GM18511 (cell line): ENCODE measurements around the gene PRDM5.
A peak's percentile ranks its signal among the peaks of the same experiment; 100 is the strongest.

Source experiments
- ATAC-seq: cut with Tn5 transposase; IDR thresholded peaks from one replicate; pipeline ENCODE4 v1.9.1; 2021; ENCODE audit warnings: mild to moderate bottlenecking, moderate library complexity; ENCODE audit not compliant: unreplicated experiment

The PRDM5 gene

DNA sequence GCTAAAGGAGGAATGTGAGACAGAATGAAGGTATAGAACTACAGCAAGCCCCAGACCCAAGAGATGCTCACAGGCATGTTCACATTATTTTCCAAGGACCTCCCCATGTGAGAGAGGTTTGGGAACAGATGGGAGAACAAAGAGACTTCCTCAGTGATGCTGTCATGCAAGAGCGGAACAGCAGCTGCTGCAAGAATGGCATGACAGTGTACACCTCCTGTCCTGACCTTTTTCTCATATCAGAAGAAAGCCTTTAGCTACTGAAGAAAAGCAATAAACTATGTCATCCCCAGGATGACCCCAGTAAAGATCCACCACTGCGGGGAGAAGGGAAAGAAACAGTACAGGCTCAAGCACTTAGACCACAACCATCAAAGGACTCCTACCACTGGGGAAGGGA, 7.2 kb downstream of the PRDM5 start:
- ATAC-seq, result no peak

DNA sequence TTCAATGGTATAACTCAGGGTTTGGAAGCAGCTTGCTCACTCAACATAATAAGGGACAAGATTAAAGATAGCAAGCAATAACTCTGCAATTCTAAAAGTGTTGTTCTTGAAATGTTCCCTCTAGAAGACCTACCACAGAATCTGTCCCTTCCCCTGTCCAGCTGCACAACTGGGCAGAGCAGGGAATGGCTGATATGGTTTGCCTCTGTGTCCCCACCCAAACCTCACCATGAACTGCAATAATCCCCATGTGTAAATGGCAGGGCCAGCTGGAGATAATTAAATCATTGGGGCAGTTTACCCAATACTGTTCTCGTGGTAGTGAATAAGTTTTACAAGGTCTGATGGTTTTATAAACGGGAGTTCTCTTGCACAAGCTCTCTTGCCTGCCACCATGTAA, 19.1 kb downstream of the PRDM5 start:
- ATAC-seq, result no peak

DNA sequence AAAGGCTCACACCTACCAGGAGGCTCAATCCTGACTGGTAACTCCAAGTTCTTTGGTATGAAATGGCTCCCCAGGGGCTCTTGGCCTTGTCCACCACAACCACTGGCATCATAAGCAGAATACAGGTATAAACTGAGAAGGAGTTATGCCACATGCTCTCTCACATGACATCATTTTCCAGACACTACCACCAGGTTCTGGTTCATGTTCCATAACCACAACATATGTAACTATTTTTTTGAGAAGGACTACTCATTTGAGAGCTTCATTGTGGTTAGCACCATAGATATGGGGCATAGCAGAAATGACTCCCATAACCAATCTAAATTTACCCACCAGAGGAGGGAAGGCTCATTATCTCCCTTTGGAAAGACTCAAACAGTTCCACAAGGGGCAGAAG, 19.6 kb downstream of the PRDM5 start:
- ATAC-seq, result no peak

DNA sequence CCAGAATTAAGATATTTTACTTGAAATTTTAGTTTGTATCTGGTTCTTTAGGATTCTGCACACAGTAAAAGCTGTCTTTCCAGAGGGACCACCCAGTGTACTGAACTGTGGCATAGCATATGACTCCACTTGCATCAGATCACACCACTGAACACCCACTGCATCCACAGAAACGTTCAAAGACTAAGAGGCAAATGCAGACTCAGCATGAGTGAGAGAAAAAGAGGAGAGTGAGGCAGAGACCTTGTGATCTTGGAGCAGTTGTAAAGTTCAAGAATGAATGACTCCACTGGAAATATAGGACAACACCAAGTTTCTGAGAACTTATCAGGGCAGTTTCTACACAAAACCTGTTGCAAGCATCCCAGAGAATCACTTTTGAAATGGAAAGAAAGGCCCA, 20.8 kb downstream of the PRDM5 start:
- ATAC-seq, result no peak

DNA sequence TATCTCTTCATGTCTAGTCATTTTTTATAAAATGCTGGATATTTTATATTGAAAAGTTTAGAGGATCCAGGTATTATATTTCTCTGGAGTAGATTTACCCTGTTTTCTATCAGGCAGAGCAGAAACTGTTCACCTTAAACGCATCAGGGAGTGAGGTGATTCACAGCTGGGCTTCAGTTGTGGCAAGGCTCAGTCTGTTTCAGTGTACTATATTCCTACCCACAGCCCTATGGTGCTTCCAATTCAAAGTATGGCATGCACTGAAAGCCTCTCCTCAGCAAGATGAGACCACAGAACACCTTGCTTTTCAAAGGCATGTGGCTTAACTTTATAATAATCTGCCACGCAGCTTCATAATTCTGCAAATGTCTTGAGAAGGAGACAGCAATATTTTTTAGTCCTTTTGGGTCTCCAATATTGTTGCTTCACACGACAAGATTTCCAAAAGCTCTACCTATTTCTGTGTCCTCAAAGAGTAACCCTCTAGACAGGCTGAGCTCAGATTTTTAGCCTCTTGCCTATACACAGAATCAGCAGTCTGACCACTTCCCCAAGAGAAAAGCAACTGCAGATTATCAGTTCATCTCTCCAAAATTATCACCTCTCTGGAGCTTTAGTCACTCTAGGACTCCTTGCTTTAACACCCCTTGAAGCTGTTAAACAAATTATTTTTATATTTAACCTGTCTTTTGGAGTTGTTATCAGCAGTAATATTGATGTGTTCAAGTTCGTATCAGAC, 24.4 kb downstream of the PRDM5 start:
- no peak for ATAC-seq

DNA sequence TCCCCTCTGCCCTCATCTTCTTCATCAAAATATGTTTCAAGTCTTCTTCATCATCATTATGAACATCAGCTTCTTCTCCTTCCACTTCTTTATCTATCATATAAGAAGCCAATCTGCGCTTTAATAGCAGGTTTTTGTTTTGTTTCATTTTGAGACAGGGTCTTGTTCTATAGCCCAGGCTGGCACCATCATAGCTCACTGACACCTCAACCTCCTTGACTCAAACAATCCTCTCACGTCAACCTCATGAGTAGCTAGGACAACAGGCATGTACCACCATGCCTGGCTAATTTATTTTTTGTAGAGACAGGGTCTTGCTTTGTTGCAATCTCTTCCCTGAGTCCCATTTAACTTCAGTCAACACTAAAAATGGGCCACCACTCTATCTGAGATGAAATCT, 27.0 kb downstream of the PRDM5 start:
- no peak for ATAC-seq

DNA sequence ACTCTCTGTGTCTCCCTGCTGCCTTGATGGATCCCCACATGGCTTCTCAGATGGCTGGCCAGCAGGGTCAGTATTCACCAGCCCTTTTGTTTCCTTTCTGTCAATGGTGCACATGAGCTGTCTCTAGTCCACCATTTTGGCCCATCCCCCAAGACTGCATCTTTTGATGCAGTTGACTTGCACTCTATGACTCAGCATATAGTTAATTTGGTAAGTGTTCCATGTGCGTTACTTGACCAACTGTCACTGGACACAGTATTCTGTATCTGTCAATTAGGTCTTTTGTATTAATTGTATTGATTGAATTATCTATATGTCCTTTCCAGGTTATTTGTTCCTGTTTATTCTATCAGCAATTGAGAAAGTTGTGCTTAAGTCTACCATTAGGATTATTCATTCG, 29.2 kb downstream of the PRDM5 start:
- ATAC-seq, result no peak

DNA sequence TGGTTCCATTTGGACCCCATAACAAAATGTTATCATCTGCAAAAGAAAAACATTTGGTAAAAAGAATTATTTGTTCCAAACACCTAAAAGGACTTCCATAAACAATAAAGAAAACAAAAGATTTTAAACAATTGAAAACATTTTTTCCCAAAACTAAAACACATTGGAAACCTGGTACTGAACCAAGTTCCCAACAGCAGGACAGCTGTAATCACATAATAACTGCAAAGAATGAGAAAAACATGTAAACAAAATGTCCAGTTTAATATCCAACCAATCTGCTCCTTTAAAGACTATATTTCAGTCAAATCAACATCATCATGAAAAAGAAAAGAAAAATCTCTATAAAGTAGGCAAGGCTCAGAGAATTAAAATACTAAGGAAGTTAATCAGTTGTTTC, 36.3 kb downstream of the PRDM5 start:
- no peak for ATAC-seq

DNA sequence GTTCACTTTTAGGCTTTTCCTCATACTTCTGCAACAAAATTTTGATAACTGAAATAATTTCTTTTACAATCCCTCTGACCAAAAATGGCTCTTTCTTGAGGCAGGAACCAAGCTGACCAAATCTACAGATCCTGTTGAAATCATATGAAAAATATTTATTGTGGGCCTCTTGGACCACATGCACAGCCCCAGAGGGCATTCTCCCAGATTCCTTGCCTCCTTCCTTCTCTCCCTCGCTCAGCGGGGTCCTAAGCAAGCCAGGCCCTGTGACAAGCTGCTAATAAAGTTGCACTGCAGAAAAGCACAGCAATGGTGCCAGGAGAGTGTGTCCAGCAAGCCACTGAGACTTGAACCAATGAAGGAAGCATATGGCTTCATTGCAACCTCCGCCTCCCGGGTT, 40.7 kb downstream of the PRDM5 start:
- ATAC-seq, result no peak

DNA sequence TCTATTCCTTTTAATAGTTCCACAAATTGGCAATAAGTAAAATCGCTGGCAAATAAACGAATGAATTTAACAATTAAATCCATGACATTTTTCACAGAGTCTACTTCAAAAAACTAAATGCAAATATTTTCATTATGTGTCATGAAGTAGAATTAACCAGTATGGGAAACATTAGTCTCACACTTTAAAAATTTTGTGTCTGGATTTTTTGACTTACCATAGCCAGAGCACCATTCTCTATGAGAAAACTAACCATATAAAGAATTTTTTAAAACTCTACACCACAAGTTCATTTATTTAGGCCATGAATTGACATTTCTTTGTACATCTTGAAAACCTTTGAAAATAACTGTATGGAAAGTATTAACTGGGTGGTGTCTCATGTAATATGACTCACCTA, 41.2 kb downstream of the PRDM5 start:
- ATAC-seq, result no peak

DNA sequence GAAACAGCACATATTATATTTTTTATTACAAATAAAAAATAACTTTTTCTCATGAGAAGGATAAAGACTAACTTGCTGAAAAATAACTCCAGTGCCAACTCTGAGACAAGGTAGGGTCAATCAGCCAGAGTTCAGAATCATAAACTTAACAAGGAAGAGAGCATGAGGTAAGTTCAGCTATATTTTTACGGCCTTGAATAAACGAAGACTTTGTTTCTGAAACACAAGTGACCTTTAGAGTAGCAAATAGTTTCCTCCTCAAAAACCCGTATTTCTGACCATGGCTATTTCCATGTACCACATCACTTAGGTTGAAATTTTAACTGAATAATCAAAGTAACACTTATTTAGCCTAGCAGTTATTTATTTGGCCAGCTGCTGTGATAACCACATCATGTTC, 45.5 kb downstream of the PRDM5 start:
- ATAC-seq, result no peak

DNA sequence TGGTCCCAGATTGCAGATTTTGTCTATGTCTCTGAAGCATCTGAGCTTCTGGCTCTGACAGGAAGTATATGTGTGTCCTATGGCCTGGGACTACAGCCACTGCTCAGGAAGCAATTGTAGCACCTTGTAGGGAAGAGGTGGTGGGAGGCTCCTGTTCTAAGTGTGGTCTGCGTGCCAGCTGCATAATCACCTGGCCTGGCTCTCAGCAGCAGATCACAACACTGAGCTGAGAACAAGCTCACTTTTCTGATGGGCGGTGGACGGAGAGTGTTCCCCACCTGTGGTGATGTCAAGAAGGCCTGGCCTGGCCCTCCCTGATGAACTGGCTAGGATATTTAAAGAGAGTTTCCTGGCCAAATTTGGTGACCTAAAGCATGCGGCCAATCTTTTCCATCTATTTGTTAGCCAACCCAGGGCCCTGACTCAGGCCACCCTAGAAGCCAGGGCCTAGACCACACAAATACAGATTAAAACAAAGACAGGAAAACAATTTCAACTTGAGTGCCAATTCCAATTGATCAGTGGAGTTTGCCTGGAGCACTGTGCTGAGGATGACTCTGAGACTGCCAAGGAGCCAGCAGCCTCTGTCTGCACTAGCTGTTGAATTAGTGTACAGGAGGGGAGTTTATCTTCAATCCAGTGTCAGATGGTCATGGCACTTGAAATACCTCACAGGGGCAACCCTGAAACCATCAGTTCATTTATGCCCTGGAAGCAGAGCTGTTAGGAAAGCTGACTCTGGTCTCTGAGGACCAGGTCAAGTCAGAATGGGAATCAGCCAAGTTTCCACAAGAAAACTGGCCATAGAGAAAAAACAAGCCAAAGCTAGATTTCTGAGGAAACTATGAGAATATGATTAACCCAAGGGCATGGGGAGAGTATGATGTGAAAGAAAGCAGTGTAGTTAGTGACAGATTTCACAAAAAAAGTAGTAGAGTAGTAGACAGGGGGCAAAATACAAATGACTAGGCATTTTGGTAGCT, 47.4 kb downstream of the PRDM5 start:
- no peak for ATAC-seq

DNA sequence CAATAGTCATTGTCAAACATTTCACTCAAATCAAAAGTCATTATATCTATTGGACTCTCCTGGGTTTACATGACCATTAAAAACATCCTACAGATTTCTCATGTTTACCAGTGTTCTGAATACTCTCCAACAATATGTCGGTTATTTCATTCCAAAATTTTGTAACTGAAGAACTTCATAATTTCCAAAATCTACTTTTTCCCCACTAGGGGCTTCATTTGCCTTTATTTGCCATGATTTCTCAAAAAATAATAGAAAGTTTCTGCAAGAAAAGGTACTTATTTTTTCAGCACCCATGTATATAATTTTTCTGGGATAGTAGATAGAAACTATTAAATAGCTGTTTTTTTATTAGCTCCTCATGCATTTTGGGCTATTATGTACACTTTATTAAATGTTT, 49.0 kb downstream of the PRDM5 start:
- ATAC-seq, result no peak

DNA sequence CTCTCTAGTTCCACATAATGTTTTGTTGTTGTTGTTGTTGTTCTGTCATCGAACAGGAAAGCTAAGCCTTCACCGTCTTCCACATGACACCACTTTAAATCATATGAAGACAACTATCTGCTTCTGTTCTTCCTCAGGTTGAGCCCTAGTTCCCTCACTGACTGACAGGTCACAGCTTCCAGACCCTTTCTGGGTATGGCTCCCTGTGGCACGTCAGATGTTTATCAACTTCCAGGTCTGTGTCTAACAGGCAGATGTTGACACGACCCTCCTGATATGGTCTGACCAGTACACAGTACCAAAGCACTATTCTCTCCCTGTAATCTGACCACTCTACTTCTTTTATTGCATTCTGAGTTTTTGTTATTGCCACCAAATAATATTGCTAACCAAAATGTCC, 51.4 kb downstream of the PRDM5 start:
- ATAC-seq, result no peak

DNA sequence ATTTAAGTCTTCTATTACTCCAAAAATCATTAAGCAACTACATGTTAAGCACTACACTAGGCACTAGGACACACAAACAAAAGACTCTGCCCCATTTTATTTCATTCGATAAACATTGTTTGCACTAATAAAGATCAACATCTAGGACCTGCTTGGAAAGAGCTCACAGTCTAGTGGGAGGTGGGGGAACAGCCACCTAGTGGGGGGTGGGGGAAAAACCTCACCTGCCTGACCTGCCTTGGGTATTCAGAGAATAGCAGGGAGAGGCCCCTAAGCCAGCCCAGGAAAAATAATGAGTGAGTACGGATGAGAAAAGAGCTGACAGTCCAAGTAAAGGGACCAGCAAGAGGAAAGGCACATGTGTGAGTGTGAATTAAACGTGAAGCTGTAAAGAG, 52.2 kb downstream of the PRDM5 start:
- no peak for ATAC-seq

DNA sequence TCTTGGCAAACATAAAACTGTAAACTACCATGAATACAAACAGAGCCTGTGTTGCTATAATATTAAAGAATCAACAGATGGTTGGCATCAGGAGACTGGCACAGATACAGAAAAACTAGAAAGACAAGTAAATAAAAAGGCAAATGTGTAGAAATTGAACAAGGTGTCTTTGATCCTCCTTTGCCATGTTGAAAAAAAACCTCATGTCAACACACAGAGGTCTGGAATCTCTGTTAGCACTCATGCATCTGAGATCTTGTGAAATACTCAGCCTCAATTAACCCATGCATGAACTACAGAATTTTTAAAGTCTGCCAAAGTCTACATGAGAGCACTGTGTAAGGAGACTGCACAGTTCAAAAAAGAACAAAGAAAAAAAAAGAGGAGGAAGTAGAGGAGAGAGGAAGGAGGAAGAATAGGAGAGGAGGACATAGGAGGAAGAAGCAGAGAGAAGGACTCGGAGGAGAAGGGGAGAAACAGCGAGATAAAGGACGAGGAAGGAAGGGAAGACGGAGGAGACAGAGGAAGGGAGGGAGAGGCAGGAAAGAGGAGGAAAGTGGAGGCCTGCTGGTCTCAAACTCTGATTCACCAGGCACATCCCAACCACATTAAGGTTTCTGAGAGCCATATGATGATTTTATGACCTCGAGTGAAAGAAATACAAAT, 52.8 kb downstream of the PRDM5 start:
- no peak for ATAC-seq

DNA sequence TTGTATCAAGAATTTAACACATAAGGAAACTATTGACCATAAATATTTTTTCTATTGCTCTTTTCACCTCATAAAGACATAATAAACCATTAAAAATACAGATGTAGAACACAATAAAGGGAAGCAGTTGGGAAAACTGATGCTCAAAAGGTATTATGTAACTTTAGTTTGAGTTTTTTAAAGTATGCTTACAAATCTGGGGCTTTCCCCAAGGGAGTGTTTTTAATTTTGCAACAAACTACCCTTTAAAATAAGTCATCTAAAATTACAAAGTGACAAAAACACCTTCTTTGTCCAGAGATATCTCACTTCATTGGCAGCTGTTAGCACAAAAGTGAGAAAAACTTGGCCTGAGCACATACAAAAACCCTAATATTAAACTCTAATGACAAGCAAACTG, 55.0 kb downstream of the PRDM5 start:
- ATAC-seq, result no peak

DNA sequence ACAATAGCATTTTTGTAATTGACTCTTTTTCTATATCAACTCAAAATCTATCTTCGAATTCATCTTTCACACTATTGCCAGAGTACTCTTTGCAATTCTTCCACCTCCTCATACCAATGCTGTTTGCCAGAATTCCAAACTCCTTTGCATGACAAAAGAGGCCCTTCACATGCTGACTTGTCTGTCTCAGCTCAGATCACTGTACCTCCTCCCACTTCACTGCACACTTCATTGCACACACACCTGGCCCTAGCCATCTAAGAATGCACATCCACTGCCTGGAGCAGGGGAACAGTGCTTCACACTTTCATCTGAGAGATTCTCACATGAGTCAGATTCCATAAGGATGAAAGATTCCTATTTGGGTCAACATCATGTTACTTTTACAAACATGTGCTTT, 56.5 kb downstream of the PRDM5 start:
- ATAC-seq, result peak; percentile 85

DNA sequence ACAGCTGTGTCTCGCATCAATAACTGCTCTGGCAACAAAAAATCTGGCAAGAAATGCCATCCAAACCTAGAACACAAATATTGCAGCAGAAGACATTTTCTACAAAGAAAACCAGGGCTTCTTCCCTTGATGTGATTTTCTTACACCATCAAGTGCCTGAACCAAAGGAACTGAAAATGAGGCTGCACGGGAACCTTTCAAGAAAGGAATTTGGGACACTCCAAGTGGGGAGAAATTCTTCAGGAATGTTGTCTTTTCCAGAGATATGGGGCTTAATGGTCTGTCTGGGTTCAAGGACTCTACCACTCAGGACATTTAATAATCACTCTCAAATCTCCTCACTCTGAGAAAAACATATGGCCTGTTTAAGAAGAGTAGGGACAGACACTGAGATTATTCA, 57.6 kb downstream of the PRDM5 start:
- no peak for ATAC-seq

DNA sequence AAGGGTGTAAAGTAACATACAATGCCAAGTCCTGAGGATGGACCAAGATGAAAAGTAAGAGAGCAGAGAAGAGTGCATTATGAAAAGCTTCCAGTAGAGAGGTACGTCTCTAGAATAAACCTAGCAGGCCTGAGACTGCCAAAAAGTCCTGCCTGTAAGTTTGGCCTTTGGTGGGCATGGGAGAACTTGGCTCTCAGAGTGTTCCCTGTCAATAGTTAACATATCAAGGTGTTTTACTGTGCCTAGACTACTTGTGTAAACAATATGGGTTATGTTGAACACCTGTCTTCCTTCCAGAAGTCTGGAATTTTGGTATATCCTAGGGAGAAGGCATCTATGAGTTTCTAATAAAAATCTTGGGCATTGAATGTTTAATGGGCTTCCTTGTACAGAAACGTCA, 60.1 kb downstream of the PRDM5 start:
- ATAC-seq, result no peak

DNA sequence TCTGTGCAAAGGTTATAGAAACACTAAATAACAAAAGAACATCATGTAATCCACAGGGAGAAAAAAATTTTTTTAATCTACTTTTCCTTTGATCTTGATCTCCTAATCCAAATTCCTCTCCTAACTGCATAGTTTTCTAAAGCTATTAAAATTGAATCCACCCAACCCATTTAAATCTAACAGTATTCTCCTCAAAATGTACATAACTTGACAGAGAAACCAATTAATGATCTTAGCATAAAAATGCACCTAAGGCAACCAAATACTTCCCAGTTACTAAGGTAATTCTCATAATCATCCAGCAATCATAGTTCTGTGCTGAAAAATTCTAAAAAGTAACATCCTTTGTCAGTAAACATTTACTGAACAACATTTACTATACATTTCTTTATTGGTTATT, 60.7 kb downstream of the PRDM5 start:
- ATAC-seq, result no peak

DNA sequence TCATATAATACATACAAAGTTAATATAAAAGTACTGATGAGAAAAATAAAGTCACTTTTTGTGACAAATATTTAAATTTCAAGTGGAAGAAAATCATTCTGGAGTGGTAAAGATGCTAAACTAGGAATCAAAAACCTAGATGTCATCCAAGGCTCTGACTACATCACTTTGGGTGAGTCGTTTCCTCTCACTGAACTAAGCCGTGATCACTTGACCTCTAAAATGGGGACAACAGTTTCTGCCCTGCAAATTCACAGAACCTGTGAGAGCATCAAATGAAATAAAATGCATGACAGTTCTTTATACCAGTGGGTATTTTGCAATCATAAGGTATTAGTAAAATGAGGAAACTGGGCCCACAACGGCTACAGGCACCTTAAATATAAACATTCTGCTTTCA, 63.8 kb downstream of the PRDM5 start:
- no peak for ATAC-seq
